Activated CD4-positive, alpha-beta T cell treated with anti-CD3 and anti-CD28 coated beads for 48 hours (primary cell): ENCODE measurements around the gene STX10.
A peak's percentile ranks its signal among the peaks of the same experiment; 100 is the strongest.

Source experiments
- DNase-seq: peaks from one replicate; pipeline ENCODE4 v3.0.0-alpha.2; 2020

Gene STX10

GRCh38 chr19:13098277-13099072 lies 51.7 kb downstream of the STX10 start:
- DNase-seq = peak; percentile 34

- peak; percentile 42 for DNase-seq
Observed at GRCh38 chr19:13097463-13098258, 52.5 kb downstream of the STX10 start.

GRCh38 chr19:13097033-13097462 lies 53.1 kb downstream of the STX10 start:
- DNase-seq = no peak

- DNase-seq = peak; percentile 44
Observed at GRCh38 chr19:13095934-13096927, 53.9 kb downstream of the STX10 start.

DNA sequence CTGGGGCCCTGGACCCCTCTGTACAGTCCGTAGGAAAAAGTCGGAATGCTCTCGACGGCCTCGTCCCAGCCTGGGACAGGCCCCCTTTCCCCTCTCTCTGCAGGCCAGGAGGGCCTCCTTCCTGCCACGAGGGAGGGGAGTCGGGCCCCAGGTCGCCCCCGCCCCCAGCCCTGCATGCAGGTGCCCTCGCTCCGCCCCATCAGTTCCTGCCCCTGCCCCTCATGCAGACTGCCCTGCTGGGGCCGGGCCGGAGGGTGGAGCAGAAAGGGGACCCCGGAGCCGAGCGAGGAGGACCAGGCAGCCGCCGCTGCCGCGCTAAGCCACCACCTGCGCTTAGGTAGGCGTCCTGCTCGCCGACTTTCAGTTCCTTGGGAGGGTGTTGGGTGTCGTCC lies 54.8 kb downstream of the STX10 start:
- no peak for DNase-seq

- DNase-seq = no peak
Observed at GRCh38 chr19:13094771-13095392, 55.3 kb downstream of the STX10 start.

GRCh38 chr19:13094106-13094504 lies 56.1 kb downstream of the STX10 start:
- DNase-seq = no peak
